NCI-H345 treated with DMSO at 0.1 percent for 48 hours (cell line): ENCODE data around the gene PIP5K1B.

ENCODE experiments used
- DNase-seq: peaks from one replicate; lab custom pipeline; 2025; ENCODE audit not compliant: unreplicated experiment; lab: John Stamatoyannopoulos, UW

The PIP5K1B gene

DNA sequence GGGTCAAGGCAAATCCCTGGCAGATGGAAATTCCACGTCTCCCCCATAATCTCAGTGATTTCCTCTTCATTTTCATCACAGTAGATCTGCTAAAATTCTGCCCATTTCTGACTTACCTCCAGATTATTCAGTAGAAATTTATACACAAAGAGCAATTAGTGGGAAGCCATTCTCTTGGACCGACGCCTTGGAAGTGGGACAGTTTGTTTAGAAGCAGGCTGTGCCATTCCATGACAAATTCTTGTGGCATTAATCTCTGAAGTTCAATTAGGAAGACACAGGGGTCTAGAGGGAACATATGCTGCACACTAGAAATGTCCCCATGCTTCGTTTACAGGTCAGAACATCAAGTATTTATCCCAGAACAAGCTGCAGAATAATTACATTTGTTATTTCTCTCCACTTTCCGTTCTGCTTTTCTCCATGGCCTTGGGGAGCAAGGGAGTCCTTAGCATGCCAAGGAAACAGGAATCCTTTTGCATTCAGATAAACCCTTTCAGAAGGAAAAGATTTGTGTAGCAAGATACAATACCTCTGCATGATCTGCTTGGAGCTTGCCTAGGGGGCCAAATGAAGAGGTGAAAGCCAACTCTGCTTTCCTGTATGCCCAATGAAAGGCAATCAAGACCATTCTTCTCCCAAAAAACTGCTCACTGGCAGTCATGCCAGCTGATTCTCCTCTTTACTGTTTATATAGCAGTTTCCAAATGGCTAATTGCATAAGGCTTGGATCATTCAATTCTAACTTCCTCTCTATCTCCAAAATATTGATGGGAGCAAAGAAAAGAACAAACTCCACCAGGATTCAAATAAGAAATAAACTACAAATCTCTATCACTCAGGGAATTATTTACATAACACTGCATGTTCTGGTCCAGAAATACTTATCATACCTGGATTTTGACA lies 311.4 kb downstream of the PIP5K1B start:
- no peak for DNase-seq

GRCh38 chr9:69018737-69019136 lies 313.7 kb downstream of the PIP5K1B start:
- no peak for DNase-seq

- DNase-seq = no peak
These were observed 314.8 kb downstream of the PIP5K1B start for GRCh38 chr9:69019808-69020207.

DNA sequence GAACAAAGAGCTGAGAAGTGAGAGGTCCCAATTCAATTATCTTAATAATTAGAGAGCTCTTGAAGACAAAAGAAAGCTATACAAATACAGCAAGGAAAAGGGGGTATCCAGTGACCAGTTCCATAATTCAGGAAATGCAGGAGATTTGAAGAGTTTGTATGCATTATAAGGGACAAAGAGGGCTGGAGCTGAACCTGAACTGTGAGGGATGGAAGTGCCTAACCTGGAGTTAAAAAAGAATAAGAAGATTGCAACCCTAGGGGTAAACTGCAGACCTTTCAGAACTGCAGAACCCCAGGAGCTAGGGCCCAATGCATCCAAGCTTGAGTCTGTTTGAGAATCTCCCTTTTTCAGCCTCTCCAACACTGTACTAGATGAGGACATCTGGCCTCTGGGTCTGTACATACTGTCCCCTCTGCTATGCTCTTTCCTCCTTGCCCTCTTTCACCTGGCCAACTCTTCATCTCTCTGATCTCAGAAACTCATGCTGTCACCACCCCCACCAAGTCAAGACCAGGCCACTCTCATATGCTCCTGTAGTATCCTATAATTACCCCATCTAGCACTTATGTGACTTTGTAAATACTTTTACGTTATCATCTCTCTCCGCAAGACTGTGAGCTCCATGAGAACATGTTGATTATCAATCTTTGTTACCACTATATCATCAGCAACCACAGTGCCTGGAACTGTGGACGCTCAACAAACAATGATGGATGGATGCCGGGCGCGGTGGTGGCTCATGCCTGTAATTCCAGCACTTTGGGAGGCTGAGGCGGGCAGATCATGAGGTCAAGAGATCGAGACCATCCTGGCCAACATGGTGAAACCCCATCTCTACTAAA lies 315.5 kb downstream of the PIP5K1B start:
- DNase-seq = no peak

GRCh38 chr9:69023650-69024049 lies 318.6 kb downstream of the PIP5K1B start:
- no peak for DNase-seq

- peak; percentile 36 for DNase-seq
These were observed 322.5 kb downstream of the PIP5K1B start for GRCh38 chr9:69027355-69028097.

- DNase-seq = no peak
These were observed 323.7 kb downstream of the PIP5K1B start for GRCh38 chr9:69028754-69029153.

DNA sequence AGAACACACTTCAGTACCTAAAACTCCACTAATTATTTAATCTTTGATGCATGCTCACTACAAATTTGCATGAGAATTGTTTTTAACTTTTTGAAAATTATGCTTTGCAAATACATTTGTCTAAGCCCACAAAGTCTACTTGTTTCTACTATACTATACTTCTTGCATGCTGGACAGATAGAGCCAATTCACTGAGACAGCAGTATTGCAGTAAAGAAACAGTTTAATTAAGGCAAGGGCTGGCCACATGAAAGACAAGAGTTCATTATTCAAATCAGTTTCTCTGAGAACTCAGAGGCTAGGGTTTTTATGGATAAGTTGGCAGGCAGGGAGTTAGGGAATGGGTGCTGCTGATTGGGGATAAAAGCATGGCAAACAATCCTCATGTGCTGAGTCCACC lies 324.5 kb downstream of the PIP5K1B start:
- no peak for DNase-seq

DNA sequence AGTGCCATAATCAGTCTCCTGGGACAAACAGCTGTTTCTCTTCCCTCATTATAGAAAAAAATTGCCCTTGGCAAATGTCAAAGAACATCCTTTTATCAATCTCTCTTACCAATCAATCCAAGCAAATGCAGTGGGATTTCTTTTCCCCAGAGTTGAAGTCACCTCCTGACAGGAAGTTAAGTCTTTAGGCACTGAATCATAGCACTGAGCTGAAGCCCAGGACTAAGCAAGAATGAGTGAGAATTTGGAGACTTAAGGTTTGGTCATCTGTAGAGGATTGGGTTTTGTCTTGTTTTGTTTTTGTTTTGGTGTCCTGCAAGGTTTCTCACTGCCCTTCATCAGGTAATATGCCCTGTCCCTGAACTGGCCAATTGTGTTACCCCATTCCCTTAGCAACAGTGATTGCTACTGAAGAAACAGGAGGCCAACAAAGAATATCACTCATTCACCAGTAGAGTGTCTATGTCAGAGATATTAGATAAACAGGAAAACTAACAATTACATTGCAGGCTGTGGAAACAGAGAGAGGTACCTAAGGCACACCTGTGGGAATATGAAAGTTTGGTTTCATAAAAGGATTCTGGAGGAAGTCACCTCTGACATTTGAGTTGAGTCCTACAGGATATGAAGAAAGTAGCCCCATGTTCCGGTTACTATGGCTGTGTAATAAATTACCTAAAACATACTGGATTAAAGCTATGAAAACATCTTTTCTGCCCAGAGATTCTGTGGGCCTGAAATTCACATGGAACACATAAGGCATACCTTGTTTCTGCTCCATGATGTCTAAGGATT lies 326.0 kb downstream of the PIP5K1B start:
- DNase-seq = no peak

DNA sequence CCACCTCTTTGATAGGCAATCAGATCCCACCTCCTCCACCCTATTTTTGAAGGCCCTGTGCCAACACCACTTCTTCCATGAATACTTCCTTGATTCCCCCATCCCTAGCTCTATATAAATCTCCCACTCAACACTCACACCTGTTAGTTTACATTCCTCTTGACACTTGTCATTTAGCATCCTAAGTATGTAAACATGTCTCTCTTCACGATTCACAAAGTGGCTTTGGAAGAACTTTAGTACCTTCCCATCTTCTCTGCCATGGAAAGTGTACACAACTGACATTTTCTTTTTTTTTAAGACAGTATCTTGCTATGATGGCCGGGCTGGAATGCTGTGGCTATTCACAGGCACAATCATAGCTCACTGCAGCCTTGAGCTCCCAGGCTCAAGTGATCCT lies 329.0 kb downstream of the PIP5K1B start:
- no peak for DNase-seq

- DNase-seq = peak; percentile 56
These were observed 330.6 kb downstream of the PIP5K1B start, which contains the start of gene FXN for GRCh38 chr9:69035438-69036308. Gene FXN, plus strand, starts transcription at chr9:69035752. Its CDS starts 31 bp downstream, at chr9:69035783.

DNA sequence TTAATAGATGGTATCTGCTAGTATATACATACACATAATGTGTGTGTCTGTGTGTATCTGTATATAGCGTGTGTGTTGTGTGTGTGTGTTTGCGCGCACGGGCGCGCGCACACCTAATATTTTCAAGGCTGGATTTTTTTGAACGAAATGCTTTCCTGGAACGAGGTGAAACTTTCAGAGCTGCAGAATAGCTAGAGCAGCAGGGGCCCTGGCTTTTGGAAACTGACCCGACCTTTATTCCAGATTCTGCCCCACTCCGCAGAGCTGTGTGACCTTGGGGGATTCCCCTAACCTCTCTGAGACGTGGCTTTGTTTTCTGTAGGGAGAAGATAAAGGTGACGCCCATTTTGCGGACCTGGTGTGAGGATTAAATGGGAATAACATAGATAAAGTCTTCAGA lies 331.3 kb downstream of the PIP5K1B start:
- DNase-seq = no peak

DNA sequence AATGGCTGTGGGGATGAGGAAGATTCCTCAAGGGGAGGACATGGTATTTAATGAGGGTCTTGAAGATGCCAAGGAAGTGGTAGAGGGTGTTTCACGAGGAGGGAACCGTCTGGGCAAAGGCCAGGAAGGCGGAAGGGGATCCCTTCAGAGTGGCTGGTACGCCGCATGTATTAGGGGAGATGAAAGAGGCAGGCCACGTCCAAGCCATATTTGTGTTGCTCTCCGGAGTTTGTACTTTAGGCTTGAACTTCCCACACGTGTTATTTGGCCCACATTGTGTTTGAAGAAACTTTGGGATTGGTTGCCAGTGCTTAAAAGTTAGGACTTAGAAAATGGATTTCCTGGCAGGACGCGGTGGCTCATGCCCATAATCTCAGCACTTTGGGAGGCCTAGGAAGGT lies 331.8 kb downstream of the PIP5K1B start:
- DNase-seq = no peak

GRCh38 chr9:69040646-69041045 lies 335.6 kb downstream of the PIP5K1B start:
- no peak for DNase-seq

- DNase-seq = no peak
These were observed 339.5 kb downstream of the PIP5K1B start for GRCh38 chr9:69044240-69045219.

DNA sequence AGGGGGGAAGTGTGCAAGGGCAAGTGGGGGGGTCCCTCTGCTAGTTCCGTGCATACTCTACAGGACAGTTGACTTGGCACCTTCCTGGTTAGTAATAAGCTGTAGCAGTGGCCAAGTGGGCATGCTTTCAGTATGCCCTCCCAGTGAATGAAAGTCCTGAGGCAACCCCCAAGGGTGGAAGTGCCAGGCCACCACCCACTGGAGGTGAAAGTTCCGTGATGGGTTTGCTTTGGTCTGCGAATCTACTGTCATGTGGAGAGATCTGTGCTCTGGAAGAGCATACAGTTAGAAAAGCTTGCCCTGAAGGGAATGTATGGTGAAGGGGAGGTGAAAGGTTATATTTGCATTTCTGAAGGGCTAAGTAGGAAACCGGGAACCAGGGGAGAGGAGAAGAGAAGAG lies 340.8 kb downstream of the PIP5K1B start:
- no peak for DNase-seq

- no peak for DNase-seq
These were observed 341.7 kb downstream of the PIP5K1B start for GRCh38 chr9:69046723-69047122.

- no peak for DNase-seq
These were observed 342.3 kb downstream of the PIP5K1B start for GRCh38 chr9:69047371-69047770.
